HG03103 (cell line): ENCODE data around the gene ACTBL2.
A peak's percentile ranks its signal among the peaks of the same experiment; 100 is the strongest.
"Not testable (repeated sequence)": the region's sequence is repeated elsewhere in the genome, so short reads cannot be mapped to it uniquely, and the experiment has no call there.

Source experiments
- ATAC-seq: cut with Tn5 transposase; IDR thresholded peaks from one replicate; pipeline ENCODE4 v1.9.1; 2021; ENCODE audit warnings: low read depth; ENCODE audit not compliant: unreplicated experiment

Gene ACTBL2

DNA sequence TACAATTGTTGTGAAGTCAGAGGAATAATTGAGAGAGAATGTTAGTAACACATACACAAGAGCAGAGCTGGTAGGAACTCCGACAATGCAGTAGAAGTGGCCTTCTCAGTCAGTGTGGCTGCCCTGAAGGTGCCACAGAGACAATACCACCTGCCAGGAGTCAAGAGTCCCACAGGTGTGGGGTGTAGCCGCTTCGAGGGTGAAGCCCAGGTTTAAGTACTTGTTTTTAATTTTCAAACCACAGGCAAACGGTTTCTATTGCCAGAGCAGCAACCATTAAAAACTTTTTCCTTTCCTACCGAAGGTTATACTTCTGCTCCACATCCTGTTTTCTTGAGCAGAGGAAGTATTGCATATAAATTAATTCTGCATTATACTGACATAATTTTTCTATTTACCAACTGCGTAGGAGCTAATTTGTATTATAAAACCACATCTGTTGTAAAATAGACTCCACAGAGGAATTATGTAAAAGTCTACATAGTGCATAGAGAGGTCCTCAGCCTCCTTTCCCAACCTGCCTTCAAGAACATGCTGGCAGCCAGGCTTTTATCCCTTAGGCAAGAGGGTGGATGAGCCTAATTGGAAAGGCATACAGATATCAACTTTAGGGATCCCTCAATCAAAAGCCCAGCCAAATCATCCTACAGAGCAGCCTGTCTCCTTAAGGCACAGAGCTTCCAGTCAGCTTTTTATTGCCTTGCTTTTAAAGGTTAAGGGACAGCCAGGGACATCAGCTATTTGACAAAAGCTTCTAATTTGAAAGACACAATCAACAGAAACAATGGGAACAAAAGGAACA, 12.9 kb upstream of the ACTBL2 start:
- ATAC-seq, result no peak

DNA sequence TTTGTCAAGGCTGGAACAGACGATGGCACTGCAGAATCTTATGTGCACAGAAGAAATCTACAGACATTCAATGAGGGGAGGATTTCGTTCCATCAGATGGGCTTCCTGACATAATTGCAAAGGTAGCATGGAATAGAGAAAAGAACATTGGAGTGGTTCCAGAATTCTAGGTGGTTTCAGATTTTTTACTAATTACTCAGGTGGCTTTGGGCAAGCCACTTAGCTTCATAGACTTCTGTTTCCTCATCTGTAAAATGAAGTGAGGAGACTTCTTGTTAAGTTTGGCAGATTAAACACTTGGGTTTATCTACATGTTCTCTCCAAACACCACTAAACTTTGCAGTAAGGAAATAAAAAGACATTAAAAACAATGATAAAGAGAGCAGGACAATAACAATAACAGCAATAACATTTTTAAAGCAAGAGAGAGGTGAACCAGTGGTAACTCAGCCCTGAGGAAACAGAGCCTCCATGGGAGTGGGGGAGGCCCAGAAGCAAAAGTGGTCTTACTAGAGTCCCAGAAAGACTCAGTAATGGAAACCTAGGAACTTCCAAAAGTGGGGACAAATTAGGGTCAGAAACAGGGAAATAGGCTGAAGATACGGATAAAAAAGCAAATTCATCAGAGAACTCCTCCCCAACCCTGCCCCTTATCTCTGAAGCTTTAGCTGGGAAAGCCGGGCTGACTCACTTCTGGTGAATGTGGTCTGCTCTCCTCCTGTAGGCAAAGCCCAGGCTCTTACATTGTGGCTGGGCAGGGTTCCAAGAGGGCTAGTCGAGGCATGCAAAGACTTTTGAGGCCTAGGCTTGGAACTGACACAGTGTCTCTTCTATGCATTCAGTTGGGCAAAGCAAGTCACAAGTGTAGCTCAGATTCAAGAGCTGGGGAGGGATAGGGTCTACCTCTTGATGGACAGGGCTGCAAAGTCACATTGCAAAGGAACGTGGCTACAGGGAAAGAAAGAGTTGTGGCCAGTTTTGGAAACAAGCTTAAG, 11.8 kb upstream of the ACTBL2 start:
- ATAC-seq, result peak; percentile 35

DNA sequence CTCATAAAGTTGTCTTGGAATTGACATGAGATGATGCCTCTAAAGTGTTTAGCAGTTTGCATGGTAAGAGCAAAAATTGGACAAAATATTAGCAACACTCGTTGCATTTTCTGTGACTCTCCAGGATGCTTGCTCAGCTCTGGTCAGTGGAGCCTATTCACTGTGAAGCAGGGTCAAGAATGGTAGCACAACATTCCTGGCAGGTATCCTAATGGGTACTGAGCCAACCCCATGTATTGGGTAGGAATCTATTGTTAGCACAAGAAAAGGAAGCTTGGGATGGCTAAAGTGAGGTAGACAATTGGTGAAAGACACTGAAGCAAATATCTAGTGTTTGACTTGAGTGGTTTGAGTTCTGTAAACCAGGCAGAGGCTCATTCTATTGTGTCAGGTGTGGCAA, 10.4 kb upstream of the ACTBL2 start:
- no peak for ATAC-seq

DNA sequence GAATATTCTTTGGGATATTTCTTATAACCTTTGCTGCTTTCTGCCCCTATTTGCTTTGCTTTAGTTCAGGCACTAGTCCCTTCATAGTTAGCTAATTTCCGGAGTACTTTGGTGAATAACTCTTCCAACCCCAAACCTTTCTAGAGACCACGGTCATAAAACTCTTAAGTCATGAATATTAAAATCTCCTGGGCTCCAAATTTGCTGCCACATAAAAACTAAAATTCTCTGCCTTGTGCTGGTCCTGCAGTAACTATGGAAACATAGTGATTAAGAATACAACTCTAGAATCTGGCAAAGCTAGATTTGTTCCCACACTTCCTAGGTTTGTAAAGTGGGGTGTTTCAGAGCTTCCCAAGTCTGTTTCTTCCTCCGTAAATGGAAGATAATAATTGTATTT, 10.0 kb upstream of the ACTBL2 start:
- ATAC-seq, result no peak

DNA sequence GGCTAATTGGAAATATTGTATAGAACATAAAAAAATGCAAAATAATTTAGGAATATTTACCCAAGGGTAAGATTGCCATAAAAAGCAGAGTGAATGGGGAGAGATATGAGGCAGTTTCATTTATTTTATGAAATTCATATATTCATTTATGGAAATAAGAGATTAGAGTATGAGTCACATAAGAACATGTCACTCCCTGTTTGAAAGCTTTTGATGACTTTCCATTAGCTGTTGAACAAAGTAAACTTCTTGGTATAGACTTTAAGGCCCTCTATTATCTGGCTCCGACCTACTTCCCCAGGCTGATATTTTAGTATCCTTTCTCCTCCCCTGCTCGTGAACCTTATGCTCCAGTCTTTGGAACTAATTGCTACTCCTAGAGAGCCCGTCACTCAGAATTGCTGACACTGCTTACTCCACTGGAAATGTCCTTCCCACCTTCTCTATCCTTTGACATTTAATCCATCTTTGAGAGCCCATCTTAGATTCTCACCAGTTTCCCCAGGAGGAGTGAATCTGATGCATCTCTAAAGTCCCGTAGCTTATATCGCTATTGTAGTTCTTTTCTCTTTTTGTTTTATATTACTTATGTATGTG, 8.9 kb upstream of the ACTBL2 start:
- no peak for ATAC-seq

DNA sequence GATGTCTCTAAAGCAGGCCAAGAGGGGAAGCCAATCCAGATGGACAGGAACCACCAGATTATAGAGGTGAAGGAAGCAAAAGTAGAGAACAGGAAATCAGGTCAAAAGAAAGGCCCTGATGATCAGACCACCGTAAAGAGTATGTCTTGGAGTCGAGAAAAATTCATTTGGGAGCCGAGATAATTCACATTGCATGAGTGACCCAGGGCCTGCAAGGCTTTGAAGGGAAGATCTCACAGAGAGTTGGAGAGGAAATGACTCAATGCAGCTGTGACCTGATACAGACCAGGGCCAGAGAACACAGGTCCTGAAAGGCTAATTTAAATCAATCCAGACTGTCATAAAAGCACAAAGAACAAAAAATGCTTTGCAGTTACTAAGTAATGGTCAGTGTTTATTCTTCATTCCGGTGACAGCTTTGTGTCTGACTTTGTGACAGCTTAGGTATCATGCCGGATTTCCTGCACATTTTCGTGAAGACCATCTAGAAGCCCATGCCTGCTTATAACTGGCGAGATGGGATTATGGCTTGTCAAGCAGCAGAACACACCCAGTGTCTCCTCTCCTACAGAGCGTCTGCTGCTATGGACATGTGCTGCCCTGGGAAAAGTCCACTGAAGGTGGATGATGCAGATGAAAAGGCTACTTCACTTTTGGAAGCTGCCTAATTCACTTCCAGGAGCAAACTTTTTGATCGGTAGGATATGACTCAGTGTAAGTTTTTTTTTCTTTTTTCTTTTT, 5.8 kb upstream of the ACTBL2 start:
- no peak for ATAC-seq

DNA sequence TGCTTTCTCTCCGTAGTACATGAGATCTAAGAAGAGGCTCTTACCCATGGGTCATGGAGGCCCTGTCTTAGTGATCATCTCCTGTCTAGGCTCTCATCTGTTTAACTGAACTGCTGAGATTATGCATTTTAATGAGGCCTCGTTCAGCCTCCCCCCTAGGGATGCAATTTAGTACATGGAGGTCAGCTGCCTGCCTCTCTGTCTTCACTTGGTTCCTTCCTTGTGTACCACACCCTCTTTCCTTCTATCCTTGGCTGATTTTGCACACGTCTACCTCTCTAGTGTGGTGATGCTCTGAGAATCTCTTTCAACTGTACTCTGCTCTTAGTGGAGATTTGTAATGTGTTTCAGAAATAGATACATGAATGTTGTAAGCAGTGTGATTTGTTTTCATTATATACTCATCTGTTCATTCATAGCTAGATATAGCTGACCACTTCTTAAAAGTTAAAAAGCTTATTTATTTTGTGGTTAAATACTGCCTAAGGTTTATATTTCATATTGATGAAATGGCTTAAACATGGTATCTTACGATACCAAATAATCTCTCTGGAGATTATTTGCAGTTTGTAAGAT, 3.5 kb upstream of the ACTBL2 start:
- no peak for ATAC-seq

DNA sequence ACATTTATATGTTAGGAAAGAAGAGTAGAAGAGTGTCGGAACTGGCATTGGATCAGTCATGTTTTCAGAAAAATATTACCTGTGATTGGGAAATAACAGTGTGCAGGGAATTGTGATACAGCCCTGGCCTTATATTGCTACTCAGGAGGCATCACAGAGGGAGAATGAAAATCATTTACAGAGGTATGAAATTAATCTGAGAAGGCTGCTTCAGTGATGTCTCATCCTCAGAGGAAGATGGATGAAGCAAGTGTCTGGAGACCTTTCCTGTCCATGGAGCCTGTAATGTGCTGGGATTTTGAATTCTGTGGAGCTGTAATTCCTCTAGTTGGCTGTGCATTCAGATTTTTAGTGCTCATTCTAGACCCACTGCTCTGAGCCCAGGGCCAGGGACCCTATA, 3.8 kb downstream of the ACTBL2 start:
- no peak for ATAC-seq

DNA sequence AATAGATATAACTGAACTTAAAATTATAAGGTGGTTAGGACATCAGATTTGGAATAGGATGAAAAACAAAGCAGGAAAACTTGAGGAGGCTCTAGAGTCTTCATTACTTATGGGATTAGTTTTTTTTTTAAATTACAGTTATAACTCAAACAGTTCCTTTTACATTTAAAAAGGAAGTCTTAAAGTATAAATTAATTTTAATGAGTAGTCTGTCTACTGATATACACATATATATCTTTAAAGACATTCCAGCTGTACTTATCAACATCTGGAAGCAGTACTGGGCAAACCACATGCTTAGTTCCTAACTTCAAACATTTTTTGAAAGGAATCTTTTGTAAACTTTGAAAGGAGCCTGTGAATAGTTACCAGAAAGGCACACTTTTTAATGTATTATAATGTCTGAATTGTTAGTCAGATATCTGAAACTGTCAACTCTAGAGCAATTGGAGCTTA, 6.0 kb downstream of the ACTBL2 start:
- no peak for ATAC-seq

DNA sequence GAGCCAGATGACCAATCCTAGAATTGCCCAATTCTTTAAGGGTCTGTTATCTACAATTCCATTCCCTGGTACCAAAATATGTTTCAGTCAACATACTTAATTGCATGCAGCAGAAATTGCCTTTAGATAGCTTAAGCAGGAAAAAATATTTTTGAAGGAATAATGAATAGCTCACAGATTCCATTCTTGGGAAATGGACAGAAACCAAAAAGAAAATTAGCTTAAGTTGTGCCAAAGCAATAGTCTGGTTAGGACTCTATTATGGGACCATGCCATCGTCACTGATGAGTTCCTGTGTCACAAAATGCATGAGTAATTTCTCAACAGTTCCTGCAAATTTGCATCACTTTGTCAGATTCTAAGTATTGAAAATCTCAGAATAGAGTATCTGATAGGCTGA, 12.3 kb downstream of the ACTBL2 start:
- no peak for ATAC-seq

DNA sequence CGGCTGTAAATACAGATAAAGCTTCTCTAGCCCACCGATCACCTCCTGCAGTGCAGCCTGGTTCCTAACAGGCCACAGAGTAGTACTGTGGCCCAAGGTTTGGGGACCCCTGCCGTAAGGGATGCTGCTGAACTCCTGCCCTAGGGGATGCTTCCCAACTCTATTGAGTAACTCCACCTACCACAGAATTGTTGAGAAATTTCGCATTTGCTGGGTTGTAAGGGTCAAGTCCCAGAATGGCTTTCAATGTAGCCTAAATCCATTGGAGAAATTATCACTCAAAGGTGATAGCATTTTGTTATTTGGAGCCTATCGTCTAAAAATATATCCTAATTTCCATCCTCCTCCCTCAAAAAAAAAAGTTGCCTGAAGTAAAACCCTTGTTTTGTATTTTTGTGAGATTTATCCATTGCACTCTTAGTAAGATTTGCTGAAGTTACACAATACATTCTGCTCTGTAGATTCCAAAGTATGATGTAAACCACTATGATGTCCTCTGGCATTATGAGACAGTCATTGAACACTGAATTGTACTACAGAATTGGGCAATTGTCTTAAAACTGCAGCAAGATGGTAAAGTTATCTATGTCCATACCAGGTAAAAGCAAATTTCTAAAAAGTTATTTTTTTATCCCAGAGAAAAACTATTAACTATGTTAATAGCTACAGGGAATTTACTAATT, 14.0 kb downstream of the ACTBL2 start:
- ATAC-seq, result no peak

DNA sequence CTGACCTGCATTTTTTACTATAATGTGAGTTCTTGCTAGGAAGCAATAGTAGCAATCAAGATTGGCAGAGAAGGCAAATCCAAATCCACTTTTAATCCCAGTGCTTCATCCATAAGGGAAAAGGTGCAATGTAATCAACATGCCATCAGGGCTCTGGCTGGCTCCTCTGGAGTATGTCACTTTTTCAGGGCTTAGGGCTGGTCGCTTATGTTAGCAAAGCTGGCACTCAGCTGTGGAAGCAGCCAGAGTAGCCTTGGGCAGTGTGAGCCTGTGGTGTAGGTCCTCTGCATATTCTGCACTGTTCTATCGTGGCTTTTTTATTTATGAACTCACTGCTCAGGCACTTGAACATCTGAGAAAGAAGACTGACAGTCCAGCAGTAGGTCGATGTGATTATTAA, 16.1 kb downstream of the ACTBL2 start:
- ATAC-seq, result no peak

DNA sequence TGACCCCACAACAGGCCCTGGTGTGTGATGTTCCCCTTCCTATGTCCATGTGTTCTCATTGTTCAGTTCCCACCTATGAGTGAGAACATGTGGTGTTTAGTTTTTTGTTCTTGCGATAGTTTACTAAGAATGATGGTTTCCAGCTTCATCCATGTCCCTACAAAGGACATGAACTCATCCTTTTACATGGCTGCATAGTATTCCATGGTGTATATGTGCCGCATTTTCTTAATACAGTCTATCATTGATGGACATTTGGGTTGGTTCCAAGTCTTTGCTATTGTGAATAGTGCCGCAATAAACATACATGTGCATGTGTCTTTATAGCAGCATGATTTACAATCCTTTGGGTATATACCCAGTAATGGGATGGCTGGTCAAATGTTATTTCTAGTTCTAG, 22.6 kb downstream of the ACTBL2 start:
- not testable (repeated sequence) for ATAC-seq

DNA sequence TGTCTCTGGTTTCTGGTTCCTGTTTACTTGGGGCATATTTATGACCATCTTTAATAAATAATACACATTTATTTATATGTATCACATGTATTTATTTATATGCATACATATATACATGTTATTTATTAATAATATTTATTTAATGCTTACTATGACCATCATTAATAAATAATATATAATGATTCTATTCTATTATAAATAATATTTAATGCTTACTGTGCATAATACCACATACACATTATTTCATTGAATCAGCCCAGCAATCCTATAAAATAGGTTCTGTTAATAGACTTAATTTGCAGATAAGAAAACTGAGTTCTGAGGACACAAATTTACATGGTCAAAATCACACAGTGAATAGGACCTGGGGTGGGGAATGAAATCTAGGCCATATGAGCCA, 24.2 kb downstream of the ACTBL2 start:
- no peak for ATAC-seq

DNA sequence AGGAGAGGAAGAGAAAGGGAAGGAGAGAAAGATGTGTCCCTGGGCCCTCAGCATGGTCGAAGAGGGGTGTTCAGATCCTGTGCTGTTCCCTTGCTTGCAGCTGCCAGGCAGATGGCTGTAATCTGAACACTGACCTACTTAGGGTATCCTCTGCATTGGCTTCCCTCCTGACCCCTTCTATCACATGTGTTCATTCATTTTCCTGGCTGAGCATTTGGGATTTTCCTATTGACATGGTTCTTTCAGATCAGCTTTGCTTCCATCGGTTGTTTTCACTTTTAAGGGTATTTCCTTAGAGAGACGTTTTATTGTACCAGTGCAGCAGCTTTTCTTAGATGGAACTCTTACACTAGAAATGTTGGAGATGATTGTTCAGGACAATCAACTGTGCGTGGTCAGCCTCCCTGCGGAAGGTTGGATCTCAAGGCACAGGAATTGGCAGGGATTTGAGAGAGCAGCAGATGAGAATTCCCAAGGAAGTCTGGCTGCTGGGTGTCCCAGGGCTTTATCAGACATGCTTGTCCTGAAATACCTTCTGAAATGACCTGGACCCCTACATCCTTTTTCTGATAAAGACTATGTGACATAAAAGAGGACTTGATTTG, 26.0 kb downstream of the ACTBL2 start:
- ATAC-seq, result no peak

DNA sequence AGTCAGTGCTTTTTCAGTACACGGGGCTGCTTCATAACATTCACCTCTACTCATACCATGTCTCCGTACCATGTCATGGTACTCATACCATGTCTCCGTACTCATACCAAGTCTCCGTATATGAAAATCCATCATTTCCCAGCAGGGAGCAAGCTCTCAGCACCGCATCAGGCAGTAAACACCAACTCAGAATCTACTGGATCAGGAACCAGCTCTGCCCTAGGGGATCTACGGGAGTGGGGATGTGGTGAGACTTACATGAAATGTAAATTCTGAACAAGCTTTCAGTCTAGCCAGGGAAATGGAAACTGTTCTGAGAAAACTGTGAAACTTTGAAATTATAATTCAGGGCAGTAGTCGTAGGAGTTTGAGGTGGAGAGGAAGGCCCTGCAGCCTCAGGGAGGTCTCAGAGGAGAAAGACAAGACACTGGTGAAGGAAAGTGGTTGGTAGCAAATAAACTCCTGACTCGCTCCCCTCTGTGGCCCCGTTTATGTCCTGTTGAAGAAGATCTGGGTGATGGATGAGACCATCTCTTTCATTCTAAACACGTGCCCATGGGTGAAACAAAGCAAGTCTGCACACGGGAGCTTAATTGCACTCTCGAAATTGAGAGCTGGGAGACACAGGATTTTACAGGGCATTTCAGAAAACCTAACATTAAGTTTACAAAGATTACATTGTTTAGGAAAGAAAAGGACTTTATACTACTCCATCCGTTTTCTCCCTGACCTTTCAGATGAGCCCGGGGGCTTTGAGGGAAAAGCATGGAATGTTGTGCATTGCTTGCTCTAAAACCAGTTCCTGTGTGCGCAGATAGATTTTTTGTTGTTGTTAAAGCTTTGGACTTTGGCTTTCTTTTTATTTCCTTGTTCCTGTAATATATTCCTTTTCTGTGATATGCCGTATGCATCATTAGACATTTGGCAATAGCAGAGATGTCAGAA, 26.8 kb downstream of the ACTBL2 start:
- ATAC-seq, result no peak

DNA sequence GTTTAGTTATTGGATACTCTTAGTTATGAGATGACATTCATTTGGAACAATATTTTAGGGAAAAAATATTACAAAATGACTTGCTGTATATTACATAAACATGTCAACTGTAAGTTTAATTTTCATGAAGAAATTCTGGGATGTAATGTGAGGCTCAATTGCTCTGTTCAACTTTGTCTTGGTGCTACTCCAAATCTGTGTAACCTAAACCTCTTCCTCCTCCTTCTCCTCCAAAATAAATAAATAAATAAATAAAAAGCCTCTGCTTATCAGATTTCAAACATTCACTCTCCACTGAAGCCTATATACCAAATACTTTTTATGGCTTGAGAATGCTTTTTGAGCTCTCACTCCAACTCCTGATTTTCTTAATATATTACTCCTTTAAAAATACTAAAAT, 27.7 kb downstream of the ACTBL2 start:
- ATAC-seq, result no peak

DNA sequence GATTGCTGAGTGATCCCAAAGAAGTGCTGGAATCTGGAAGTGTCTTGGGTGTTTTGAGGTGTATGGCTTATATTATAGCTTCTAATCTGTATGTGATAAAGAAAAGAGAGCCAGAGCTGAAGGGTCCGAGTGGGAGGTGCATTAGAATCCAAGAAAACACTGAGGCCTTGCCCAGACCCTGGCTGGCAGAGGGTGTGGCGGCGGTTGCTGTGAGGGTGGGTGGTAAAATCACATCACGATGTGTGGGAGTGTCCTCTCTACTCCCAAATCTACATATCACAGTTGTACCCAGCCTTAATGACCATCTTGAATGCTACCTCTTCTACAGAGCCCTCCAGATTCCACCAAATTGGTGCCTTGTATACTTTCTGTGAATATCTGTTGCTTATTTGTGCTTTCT, 28.9 kb downstream of the ACTBL2 start:
- no peak for ATAC-seq
